ENCODE data around the gene BCL11A. TPM values are rescaled to one million over a fixed set of nuclear protein-coding genes. Genes with fewer than 3 reads are reported as not detected.

The BCL11A gene
- total RNA-seq, 1 experiment from 2014 or later, result 91.4 TPM

DNA sequence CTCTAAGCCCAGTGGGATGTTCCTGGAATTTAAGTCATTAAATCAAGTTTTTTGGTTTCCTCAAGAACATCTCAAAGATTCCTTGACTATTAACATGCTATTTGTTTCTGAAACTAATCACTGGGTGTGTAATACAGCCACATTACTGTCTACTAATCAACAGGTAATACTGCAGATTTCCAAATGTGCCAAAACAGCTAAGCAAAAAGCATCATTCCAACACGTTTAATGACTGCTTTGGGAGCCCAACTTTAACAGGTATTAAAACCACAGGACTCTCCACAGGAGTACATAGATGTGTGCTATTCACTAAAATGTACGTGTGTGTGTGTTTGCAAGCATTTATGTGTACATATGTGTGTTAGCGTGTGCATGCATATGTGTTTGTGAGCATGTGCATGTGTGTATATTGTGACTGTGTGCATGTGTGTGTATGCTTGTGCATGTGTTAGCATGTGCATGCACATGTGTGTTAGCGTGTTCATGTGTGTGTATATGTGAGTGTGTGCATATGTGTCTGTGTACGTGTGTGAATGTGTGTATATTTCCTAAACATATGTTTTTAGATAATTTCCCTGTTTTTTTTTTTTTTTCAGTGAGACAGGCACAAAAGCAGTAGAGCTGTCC, 80.7 kb downstream of the BCL11A start:
- H3K4me1 Mint-ChIP-seq, result peaks cover 82 to 89% of the 10 kb centered on the region in 2 experiments
- no peaks in the 10 kb centered on the region for H3K9me3 ChIP-seq (ENCODE audit: control insufficient read depth, low read depth, low read length)
- H2BK12ac ChIP-seq (ENCODE audit: insufficient read length, low read depth, low read length), result no peak overlapping the region
- H3K9ac ChIP-seq (ENCODE audit: extremely low read depth, insufficient read length, low read length), result no peak overlapping the region
- WGBS (ENCODE audit: extremely low coverage, insufficient read length, low lambda C conversion rate), result no CpG with 5 or more reads among the region's 5 CpGs
- peaks cover 52% of the 10 kb centered on the region for H3K4me1 ChIP-seq (ENCODE audit: insufficient read depth, low read length)
- H3K23ac ChIP-seq (ENCODE audit: insufficient read length, low read depth, low read length), result no peak overlapping the region
- no peak for DNase-seq
- H3K27ac Mint-ChIP-seq, result no peak overlapping the region
- peaks cover 4% of the 10 kb centered on the region; the same call in 1 of the 2 replicates for H3K27me3 ChIP-seq (ENCODE audit: insufficient read depth, low read length)
- no peak overlapping the region for H3K56ac ChIP-seq (ENCODE audit: insufficient read length, low read depth, low read length)
- no peak overlapping the region for H3K27ac ChIP-seq (ENCODE audit: insufficient read length, low read depth, low read length)
- no peak overlapping the region for H3K14ac ChIP-seq (ENCODE audit: insufficient read depth, low read length)
- no peak overlapping the region for H3K4me3 Mint-ChIP-seq
- no peak overlapping the region for H2BK5ac ChIP-seq (ENCODE audit: insufficient read length, low read length)
- H3K79me1 ChIP-seq (ENCODE audit: insufficient read depth, low read depth, low read length, poor library complexity, severe bottlenecking), result no peaks in the 10 kb centered on the region
- H3K9me3 Mint-ChIP-seq, result peaks cover 0 to 3% of the 10 kb centered on the region in 2 experiments; a peak in 2 of 5 replicates
- no peak overlapping the region for H3T11ph ChIP-seq (ENCODE audit: low read length)
- no peak overlapping the region for H2BK120ac ChIP-seq (ENCODE audit: low read depth, low read length, poor library complexity, severe bottlenecking)
- no peaks in the 10 kb centered on the region for H3K23me2 ChIP-seq (ENCODE audit: insufficient read length, low read depth, low read length, poor library complexity, severe bottlenecking)
- H3K27me3 Mint-ChIP-seq (ENCODE audit: low read depth), result peaks cover 3% of the 10 kb centered on the region
- peaks cover 10 to 23% (median 22%) of the 10 kb centered on the region in 3 experiments; a peak in 6 of 7 replicates for H3K36me3 Mint-ChIP-seq (ENCODE audit: insufficient read depth in 1 of 3, low read depth in 3 of 3)
- no peak overlapping the region for H2BK20ac ChIP-seq (ENCODE audit: low read depth, low read length, poor library complexity, severe bottlenecking)
- H4K8ac ChIP-seq (replicated peaks; ENCODE audit: insufficient read length, low read depth, low read length), result no peak overlapping the region
- H3K4me2 ChIP-seq (ENCODE audit: insufficient read depth, insufficient read length, low read length), result no peak overlapping the region
- no peak overlapping the region for H3K4ac ChIP-seq (ENCODE audit: low read depth, low read length)
- H2BK15ac ChIP-seq (ENCODE audit: low read depth, low read length), result no peak overlapping the region
- no peak overlapping the region for H4K5ac ChIP-seq (ENCODE audit: insufficient read length, low read depth, low read length)
- H4K20me1 ChIP-seq (ENCODE audit: control insufficient read depth, insufficient read depth, insufficient read length), result peaks cover 3% of the 10 kb centered on the region
- TF ChIP-seq CTCF (conservative IDR thresholded peaks at IDR 0.05), result no peak
- peaks cover 14% of the 10 kb centered on the region; the same call in 1 of the 2 replicates for H3K79me2 ChIP-seq (ENCODE audit: insufficient read depth, low read length)
- H3K18ac ChIP-seq (ENCODE audit: insufficient read length, low read depth, low read length), result no peak overlapping the region
- H2AK5ac ChIP-seq (ENCODE audit: insufficient read length, low read length), result no peak overlapping the region
- H4K91ac ChIP-seq (ENCODE audit: insufficient read length, low read depth, low read length), result no peak overlapping the region
- H2AFZ ChIP-seq (ENCODE audit: low read length), result no peak overlapping the region
